GM23248 (cell line): ENCODE results near the gene ALK. TPM values are rescaled to one million over a fixed set of nuclear protein-coding genes. Genes with fewer than 3 reads are reported as not detected.

Source experiments
- DNase-seq: peaks from one replicate; pipeline ENCODE4 v3.0.0-alpha.2; 2015
- H2AFZ ChIP-seq: fragments of 200-600 bp; sonication (generic); 2 replicates; pipeline ENCODE4 v1.6.1; 2016; ENCODE audit warnings: antibody characterized with exemption
- H3F3A ChIP-seq: fragments of 200-600 bp; sonication (generic); 2 replicates; pipeline ENCODE4 v1.6.1; 2016; ENCODE audit warnings: mild to moderate bottlenecking, antibody characterized with exemption, mixed run types; ENCODE audit not compliant: insufficient read depth
- H3K27ac ChIP-seq: fragments of 200-600 bp; sonication (generic); 2 replicates; pipeline ENCODE4 v1.5.1; 2016; ENCODE audit warnings: mild to moderate bottlenecking
- H3K27me3 ChIP-seq: fragments of 200-600 bp; sonication (generic); replicated peaks from 2 replicates; pipeline ENCODE4 v1.6.1; 2016; ENCODE audit warnings: mild to moderate bottlenecking; ENCODE audit not compliant: insufficient read depth
- H3K36me3 ChIP-seq: fragments of 200-600 bp; sonication (generic); 2 replicates; pipeline ENCODE4 v1.6.1; 2016; ENCODE audit warnings: low read depth, mild to moderate bottlenecking
- H3K4me1 ChIP-seq: fragments of 200-600 bp; sonication (generic); 2 replicates; pipeline ENCODE4 v1.6.1; 2016; ENCODE audit warnings: mild to moderate bottlenecking; ENCODE audit not compliant: insufficient read depth
- H3K4me2 ChIP-seq: fragments of 200-600 bp; sonication (generic); one replicate; pipeline ENCODE4 v1.6.1; 2016; ENCODE audit warnings: mild to moderate bottlenecking; ENCODE audit not compliant: unreplicated experiment
- H3K4me3 ChIP-seq: fragments of 200-600 bp; sonication (generic); 2 replicates; pipeline ENCODE4 v1.5.1; 2016; ENCODE audit warnings: mild to moderate bottlenecking
- H3K79me2 ChIP-seq: fragments of 200-600 bp; sonication (generic); 2 replicates; pipeline ENCODE4 v1.6.1; 2016; ENCODE audit warnings: mild to moderate bottlenecking; ENCODE audit not compliant: insufficient read depth
- H3K9ac ChIP-seq: fragments of 200-600 bp; sonication (generic); 2 replicates; pipeline ENCODE4 v1.6.1; 2016; ENCODE audit warnings: mild to moderate bottlenecking
- H3K9me2 ChIP-seq: fragments of 200-600 bp; sonication (generic); 2 replicates; pipeline ENCODE4 v1.6.1; 2016; ENCODE audit warnings: mixed run types, mild to moderate bottlenecking, moderate library complexity; ENCODE audit not compliant: insufficient read depth
- H3K9me3 ChIP-seq: fragments of 200-600 bp; sonication (generic); one replicate; pipeline ENCODE4 v1.6.1; 2017; ENCODE audit warnings: low read depth
- H4K20me1 ChIP-seq: fragments of 200-600 bp; sonication (generic); 2 replicates; pipeline ENCODE4 v1.6.0; 2016; ENCODE audit not compliant: insufficient read depth
- EZH2 ChIP-seq: fragments of 200-600 bp; sonication (generic); IDR thresholded peaks from 2 replicates; pipeline ENCODE4 v1.6.1; 2018; ENCODE audit warnings: antibody characterized with exemption, mild to moderate bottlenecking; ENCODE audit not compliant: insufficient read depth, poor library complexity, severe bottlenecking
- EZH2phosphoT487 ChIP-seq: fragments of 200-600 bp; sonication (generic); IDR thresholded peaks from 2 replicates; pipeline ENCODE4 v1.6.1; 2018; ENCODE audit warnings: antibody characterized with exemption, moderate library complexity, mild to moderate bottlenecking, low read depth; ENCODE audit not compliant: insufficient read depth
- WGBS, 2 experiments: methylation state at CpG; one replicate each; pipeline ENCODE4 v1.1.6; 2015 to 2017; ENCODE audit warnings: low lambda C conversion rate in 2 of 2, low coverage in 1 of 2; ENCODE audit errors: missing lambda C conversion rate in 2 of 2; 5-methylcytosine and 5-hydroxymethylcytosine counted together
- in situ Hi-C: fragments of 300-500 bp; cut with MboI; formaldehyde crosslinking; loops from 2 replicates; pipeline ENCODE4 v1.15.0; 2020
- polyA plus RNA-seq: library from polyadenylated mRNA; unstranded; fragments of >200 nt; fragmentation: Nextera tagmentation; extraction: Ambion mirVana; gene quantifications from 2 replicates; pipeline ENCODE4 v1.2.1, GENCODE V29; 2016
- total RNA-seq: library from RNA; depleted of rRNA; stranded (reverse); fragments of >200 nt; shearing (Covaris generic); gene quantifications from 2 replicates; pipeline ENCODE4 v1.2.3, GENCODE V29; 2014

ALK gene
- total and polyA plus RNA-seq, 2 experiments from 2014 or later, result under 0.01 to 0.05 TPM

GRCh38 chr2:29482348-29482747 lies 439.0 kb downstream of the ALK start:
- Histone ChIP-seq H3K27ac (no peak overlapping the region), H3K4me3 (no peak overlapping the region), H2AFZ (no peak overlapping the region), H3K36me3 (no peaks in the 10 kb centered on the region), H3F3A (no peaks in the 10 kb centered on the region), H3K9me3 (no peaks in the 10 kb centered on the region), H3K4me1 (no peaks in the 10 kb centered on the region), H3K27me3 (0 out of 2 replicates have a peak, but pooled peaks cover 4% of the 10 kb centered on the region), H3K79me2 (no peaks in the 10 kb centered on the region), H3K9ac (no peak overlapping the region), H4K20me1 (no peaks in the 10 kb centered on the region), H3K9me2 (no peaks in the 10 kb centered on the region), H3K4me2 (no peak overlapping the region)
- TF ChIP-seq EZH2phosphoT487 (no peak), EZH2 (no peak)
- in situ Hi-C loops, result no loop called here
- WGBS, 2 experiments, result 63 to 64% methylated on average over 2 of the region's 2 CpGs
- DNase-seq, result no peak

- 44 to 68% methylated on average over 1 of the region's 1 CpG for WGBS, 2 experiments
- Histone ChIP-seq H3K4me3 (no peak overlapping the region), H3K27ac (no peak overlapping the region)
Measured at GRCh38 chr2:29481313-29481712, 440.1 kb downstream of the ALK start.

GRCh38 chr2:29480426-29480825 lies 441.0 kb downstream of the ALK start:
- Histone ChIP-seq H3K36me3 (no peaks in the 10 kb centered on the region), H3K9me3 (no peaks in the 10 kb centered on the region), H3K27me3 (0 out of 2 replicates have a peak, but pooled peaks cover 4% of the 10 kb centered on the region), H3K9ac (no peak overlapping the region), H3F3A (no peaks in the 10 kb centered on the region), H3K27ac (no peak overlapping the region), H3K9me2 (no peaks in the 10 kb centered on the region), H3K4me3 (no peak overlapping the region), H3K4me1 (no peaks in the 10 kb centered on the region), H3K4me2 (no peak overlapping the region), H4K20me1 (no peaks in the 10 kb centered on the region), H3K79me2 (no peaks in the 10 kb centered on the region), H2AFZ (no peak overlapping the region)
- TF ChIP-seq EZH2, result no peak
- no peak for TF ChIP-seq EZH2phosphoT487
- WGBS, 2 experiments, result 47 to 48% methylated on average over 4 of the region's 4 CpGs
- in situ Hi-C loops, result no loop called here
- DNase-seq, result no peak

More at GRCh38 chr2:29481313-29481712, 440.1 kb downstream of the ALK start:
- no peaks in the 10 kb centered on the region for H3K36me3 ChIP-seq
- no peak overlapping the region for H3K4me2 ChIP-seq
- no peak overlapping the region for H2AFZ ChIP-seq
- no peaks in the 10 kb centered on the region for H3K79me2 ChIP-seq
- no peaks in the 10 kb centered on the region for H4K20me1 ChIP-seq
- TF ChIP-seq EZH2, result no peak
- TF ChIP-seq EZH2phosphoT487, result no peak
- 0 out of 2 replicates have a peak, but pooled peaks cover 4% of the 10 kb centered on the region for H3K27me3 ChIP-seq
- in situ Hi-C loops, result no loop called here
- H3K9me3 ChIP-seq, result no peaks in the 10 kb centered on the region
- H3K9ac ChIP-seq, result no peak overlapping the region
- no peak for DNase-seq
- no peaks in the 10 kb centered on the region for H3K9me2 ChIP-seq
- no peaks in the 10 kb centered on the region for H3F3A ChIP-seq
- no peaks in the 10 kb centered on the region for H3K4me1 ChIP-seq

GRCh38 chr2:29479401-29479800 lies 442.0 kb downstream of the ALK start:
- no peak for DNase-seq
- Histone ChIP-seq H4K20me1 (no peaks in the 10 kb centered on the region), H3F3A (no peaks in the 10 kb centered on the region), H3K36me3 (no peaks in the 10 kb centered on the region), H3K4me3 (no peak overlapping the region), H3K27me3 (0 out of 2 replicates have a peak, but pooled peaks cover 4% of the 10 kb centered on the region), H3K4me2 (no peak overlapping the region), H3K9me2 (no peaks in the 10 kb centered on the region), H3K27ac (no peak overlapping the region), H3K4me1 (no peaks in the 10 kb centered on the region), H3K79me2 (no peaks in the 10 kb centered on the region), H2AFZ (no peak overlapping the region), H3K9me3 (no peaks in the 10 kb centered on the region), H3K9ac (no peak overlapping the region)
- WGBS, 2 experiments, result 55 to 60% methylated on average over 2 of the region's 2 CpGs
- in situ Hi-C loops, result no loop called here
- TF ChIP-seq EZH2 (no peak), EZH2phosphoT487 (no peak)

- Histone ChIP-seq H3K9me2 (no peaks in the 10 kb centered on the region), H3K4me1 (no peaks in the 10 kb centered on the region), H3K27ac (no peak overlapping the region), H3K9me3 (no peaks in the 10 kb centered on the region), H3K79me2 (no peaks in the 10 kb centered on the region), H3K9ac (no peak overlapping the region), H3K4me3 (no peak overlapping the region), H2AFZ (no peak overlapping the region), H3F3A (no peaks in the 10 kb centered on the region), H3K27me3 (0 out of 2 replicates have a peak, but pooled peaks cover 4% of the 10 kb centered on the region), H3K4me2 (no peak overlapping the region), H3K36me3 (no peaks in the 10 kb centered on the region), H4K20me1 (no peaks in the 10 kb centered on the region)
- DNase-seq, result no peak
- no peak for TF ChIP-seq EZH2phosphoT487
- TF ChIP-seq EZH2, result no peak
- 66 to 71% methylated on average over 4 of the region's 4 CpGs for WGBS, 2 experiments
- in situ Hi-C loops, result no loop called here
Measured at GRCh38 chr2:29478641-29479040, 442.7 kb downstream of the ALK start.
